ENCODE data around the gene JPT1.

DNA sequence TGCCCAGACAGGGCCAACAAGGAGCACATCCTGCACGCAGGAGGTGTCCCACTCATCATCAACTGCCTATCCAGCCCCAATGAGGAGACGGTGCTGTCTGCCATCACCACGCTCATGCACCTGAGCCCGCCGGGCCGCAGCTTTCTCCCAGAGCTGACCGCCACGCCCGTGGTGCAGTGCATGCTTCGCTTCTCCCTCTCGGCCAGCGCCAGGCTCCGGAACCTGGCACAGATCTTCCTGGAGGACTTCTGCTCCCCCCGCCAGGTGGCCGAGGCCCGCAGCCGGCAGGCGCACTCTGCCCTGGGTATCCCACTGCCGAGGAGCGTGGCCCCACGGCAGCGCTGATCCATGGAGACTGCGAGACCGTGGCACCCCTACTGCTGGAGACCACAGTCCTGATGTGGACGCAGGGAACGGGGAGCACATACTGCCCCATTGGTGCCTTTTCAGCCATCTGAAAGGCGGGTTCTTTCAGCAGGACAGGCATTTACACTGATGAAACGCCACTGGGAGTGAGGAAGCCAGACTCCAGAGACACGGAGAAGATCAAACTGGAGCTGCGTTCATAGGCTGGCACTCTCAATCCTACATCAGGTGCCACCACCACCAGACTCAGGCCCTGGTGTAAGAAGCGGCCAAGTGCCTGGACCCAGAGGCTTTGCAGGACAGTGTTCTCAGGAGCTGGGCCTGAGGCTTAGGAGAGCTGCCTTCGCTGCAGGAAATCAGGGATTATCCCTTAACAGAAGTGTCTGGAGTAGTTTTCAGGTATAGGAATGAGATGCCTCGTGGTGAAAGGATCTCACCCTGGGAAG lies 25.4 kb downstream of the JPT1 start:
- no peak for TF ChIP-seq EZH2 (IDR thresholded peaks at IDR 0.05; ENCODE audit: borderline replicate concordance, low read length)
- TF ChIP-seq, protein P1, sequence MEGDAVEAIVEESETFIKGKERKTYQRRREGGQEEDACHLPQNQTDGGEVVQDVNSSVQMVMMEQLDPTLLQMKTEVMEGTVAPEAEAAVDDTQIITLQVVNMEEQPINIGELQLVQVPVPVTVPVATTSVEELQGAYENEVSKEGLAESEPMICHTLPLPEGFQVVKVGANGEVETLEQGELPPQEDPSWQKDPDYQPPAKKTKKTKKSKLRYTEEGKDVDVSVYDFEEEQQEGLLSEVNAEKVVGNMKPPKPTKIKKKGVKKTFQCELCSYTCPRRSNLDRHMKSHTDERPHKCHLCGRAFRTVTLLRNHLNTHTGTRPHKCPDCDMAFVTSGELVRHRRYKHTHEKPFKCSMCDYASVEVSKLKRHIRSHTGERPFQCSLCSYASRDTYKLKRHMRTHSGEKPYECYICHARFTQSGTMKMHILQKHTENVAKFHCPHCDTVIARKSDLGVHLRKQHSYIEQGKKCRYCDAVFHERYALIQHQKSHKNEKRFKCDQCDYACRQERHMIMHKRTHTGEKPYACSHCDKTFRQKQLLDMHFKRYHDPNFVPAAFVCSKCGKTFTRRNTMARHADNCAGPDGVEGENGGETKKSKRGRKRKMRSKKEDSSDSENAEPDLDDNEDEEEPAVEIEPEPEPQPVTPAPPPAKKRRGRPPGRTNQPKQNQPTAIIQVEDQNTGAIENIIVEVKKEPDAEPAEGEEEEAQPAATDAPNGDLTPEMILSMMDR (conservative IDR thresholded peaks at IDR 0.05 in 1 of 2, IDR thresholded peaks at IDR 0.05 in 1 of 2; ENCODE audit: extremely low read depth in 1 of 2, insufficient read depth in 1 of 2, low read depth in 1 of 2, low read length in 2 of 2), result no peak
